HG02970 (cell line): Measurements from ENCODE around the gene OMG.
"Not testable (repeated sequence)": the region's sequence is repeated elsewhere in the genome, so short reads cannot be mapped to it uniquely, and the experiment has no call there.

Experiments used
- ATAC-seq: cut with Tn5 transposase; IDR thresholded peaks from one replicate; pipeline ENCODE4 v1.9.1; 2021; ENCODE audit warnings: mild to moderate bottlenecking, moderate library complexity, moderate number of reproducible peaks; ENCODE audit not compliant: unreplicated experiment, low FRiP score

The OMG gene

GRCh38 chr17:31297090-31297489 is at the start of gene OMG:
Gene OMG (minus strand): TSS chr17:31297239. CDS start chr17:31296331, 908 bp downstream.
- no peak for ATAC-seq

- not testable (repeated sequence) for ATAC-seq
Measured at GRCh38 chr17:31345191-31345747, 48.2 kb upstream of the OMG start.

- no peak for ATAC-seq
Measured at GRCh38 chr17:31339906-31340661, 43.0 kb upstream of the OMG start.

GRCh38 chr17:31329221-31329620 is 32.2 kb upstream of the OMG start:
- no peak for ATAC-seq

- no peak for ATAC-seq
Measured at GRCh38 chr17:31328160-31328535, 31.1 kb upstream of the OMG start.

GRCh38 chr17:31327534-31328159 is 30.6 kb upstream of the OMG start:
- ATAC-seq = no peak

GRCh38 chr17:31323551-31323950 is 26.5 kb upstream of the OMG start:
- ATAC-seq = no peak

GRCh38 chr17:31321966-31322365 is 24.9 kb upstream of the OMG start:
- no peak for ATAC-seq

GRCh38 chr17:31321481-31321880 is 24.4 kb upstream of the OMG start, which contains the start of gene EVI2A:
Gene EVI2A (minus strand): TSS chr17:31321622. CDS start chr17:31319013, 2,609 bp downstream.
- no peak for ATAC-seq

- no peak for ATAC-seq
Measured at GRCh38 chr17:31320791-31321190, 23.8 kb upstream of the OMG start.

- no peak for ATAC-seq
Measured at GRCh38 chr17:31320241-31320640, 23.2 kb upstream of the OMG start.

- no peak for ATAC-seq
Measured at GRCh38 chr17:31318851-31319661, 22.0 kb upstream of the OMG start.

- ATAC-seq = no peak
Measured at GRCh38 chr17:31318298-31318801, 21.3 kb upstream of the OMG start.

GRCh38 chr17:31314782-31315100 is 17.7 kb upstream of the OMG start:
- ATAC-seq = no peak

GRCh38 chr17:31313982-31314781 is 17.1 kb upstream of the OMG start, which contains the start of gene EVI2B:
Gene EVI2B (minus strand): TSS chr17:31314054. CDS start chr17:31305609, 8,445 bp downstream.
- no peak for ATAC-seq

- not testable (repeated sequence) for ATAC-seq
Measured at GRCh38 chr17:31312223-31312622, 15.2 kb upstream of the OMG start.

- ATAC-seq = no peak
Measured at GRCh38 chr17:31311526-31311925, 14.5 kb upstream of the OMG start.

GRCh38 chr17:31310886-31311285 is 13.8 kb upstream of the OMG start:
- ATAC-seq = no peak

- no peak for ATAC-seq
Measured at GRCh38 chr17:31310260-31310659, 13.2 kb upstream of the OMG start.

GRCh38 chr17:31309556-31309955 is 12.5 kb upstream of the OMG start:
- ATAC-seq = no peak
